CD4-positive, CD25-positive, alpha-beta regulatory T cell (primary cell): ENCODE data around the gene CAPRIN2. TPM values are rescaled to one million over a fixed set of nuclear protein-coding genes. Genes with fewer than 3 reads are reported as not detected.

Source experiments
- ATAC-seq, 2 donors: fragments of 150-1000 bp; cut with Tn5 transposase; one replicate each; pipeline ENCODE4 v1.10.0; 2021; ENCODE audit warnings: low read depth in 2 of 2, moderate number of reproducible peaks in 2 of 2, moderate library complexity in 1 of 2
- DNase-seq, 3 donors: peaks; one replicate each; pipeline versions ENCODE4 v3.0.0 to v3.0.0-alpha.2; 2012 to 2022; ENCODE audit warnings: mixed read lengths in 1 of 3
- H3K27ac ChIP-seq: one replicate; pipeline ENCODE4 v1.7.0; 2013; ENCODE audit warnings: mild to moderate bottlenecking, low read length; ENCODE audit not compliant: insufficient read depth, poor library complexity, severe bottlenecking
- H3K27me3 ChIP-seq: one replicate; pipeline ENCODE4 v1.7.0; 2013; ENCODE audit warnings: low read length; ENCODE audit not compliant: control insufficient read depth, insufficient read depth
- H3K36me3 ChIP-seq: one replicate; pipeline ENCODE4 v1.7.0; 2013; ENCODE audit warnings: mild to moderate bottlenecking, low read length, moderate library complexity; ENCODE audit not compliant: control insufficient read depth, insufficient read depth
- H3K4me1 ChIP-seq: 2 replicates; pipeline ENCODE4 v1.7.0; 2013; ENCODE audit warnings: mild to moderate bottlenecking, low read length; ENCODE audit not compliant: insufficient read depth, control insufficient read depth, poor library complexity, severe bottlenecking
- H3K4me3 ChIP-seq: one replicate; pipeline ENCODE4 v1.7.0; 2013; ENCODE audit warnings: low read depth, mild to moderate bottlenecking, low read length, moderate library complexity
- H3K9me3 ChIP-seq, 2 experiments: 1 replicate in 1 of 2; 2 replicates in 1 of 2; pipeline ENCODE4 v1.7.0; 2013; ENCODE audit warnings: low read length in 2 of 2, mild to moderate bottlenecking in 1 of 2, moderate library complexity in 1 of 2; ENCODE audit not compliant: control insufficient read depth in 2 of 2
- H3K27ac Mint-ChIP-seq, 3 donors: one replicate each; pipeline ENCODE4 v1.8.0; 2020 to 2022; ENCODE audit warnings: mild to moderate bottlenecking in 3 of 3, mixed read lengths in 3 of 3, moderate library complexity in 2 of 3
- H3K27me3 Mint-ChIP-seq: one replicate; pipeline ENCODE4 v1.8.0; 2022; ENCODE audit warnings: mild to moderate bottlenecking, mixed read lengths
- H3K36me3 Mint-ChIP-seq: one replicate; pipeline ENCODE4 v1.8.0; 2020; ENCODE audit warnings: mixed read lengths
- H3K4me1 Mint-ChIP-seq, 4 donors: one replicate each; pipeline ENCODE4 v1.8.0; 2020 to 2022; ENCODE audit warnings: mixed read lengths in 4 of 4, mild to moderate bottlenecking in 1 of 4
- H3K4me3 Mint-ChIP-seq, 4 donors: one replicate each; pipeline ENCODE4 v1.8.0; 2020 to 2022; ENCODE audit warnings: mild to moderate bottlenecking in 4 of 4, mixed read lengths in 4 of 4, moderate library complexity in 3 of 4
- H3K9me3 Mint-ChIP-seq, 7 donors: one replicate each; pipeline ENCODE4 v1.8.0; 2020 to 2022; ENCODE audit warnings: mixed read lengths in 7 of 7, mild to moderate bottlenecking in 3 of 7, moderate library complexity in 2 of 7
- polyA plus RNA-seq, 4 donors: library from polyadenylated mRNA; unstranded; fragments of 300-500 nt; fragmentation: Illumina TruSeq; gene quantifications; one replicate each; pipeline ENCODE4 v1.2.3, GENCODE V29; 2021
- total RNA-seq: library from RNA; stranded (reverse); gene quantifications from one replicate; pipeline ENCODE4 v1.2.3, GENCODE V29; 2022

Gene CAPRIN2
- total and polyA plus RNA-seq, 5 donors from 2014 or later, result 5.6 to 29.9 (median 9.7) TPM

GRCh38 chr12:30761730-30762129 is 7.0 kb upstream of the CAPRIN2 start:
- no peak for DNase-seq
- Histone ChIP-seq H3K27ac (no peak overlapping the region), H3K4me1 (no peaks in the 10 kb centered on the region), H3K27me3 (no peaks in the 10 kb centered on the region), H3K36me3 (no peaks in the 10 kb centered on the region), H3K4me3 (no peak overlapping the region), H3K9me3 (no peaks in the 10 kb centered on the region)
- Mint-ChIP-seq H3K9me3 (peaks cover 0 to 2% (median 0%) of the 10 kb centered on the region in 7 donors), H3K27me3 (peaks cover 17% of the 10 kb centered on the region), H3K4me1 (peaks cover 0 to 11% (median 0%) of the 10 kb centered on the region in 4 donors), H3K4me3 (no peak overlapping the region), H3K27ac (peak overlapping the region in 1 of 3 donors; percentile 38), H3K36me3 (no peaks in the 10 kb centered on the region)
- no peak for ATAC-seq

GRCh38 chr12:30757316-30757715 is 2.6 kb upstream of the CAPRIN2 start:
- H3K36me3 Mint-ChIP-seq, result no peaks in the 10 kb centered on the region
- Histone ChIP-seq H3K9me3 (no peaks in the 10 kb centered on the region), H3K4me3 (no peak overlapping the region), H3K4me1 (peaks cover 20% of the 10 kb centered on the region), H3K27me3 (no peaks in the 10 kb centered on the region), H3K36me3 (no peaks in the 10 kb centered on the region), H3K27ac (no peak overlapping the region)
- H3K4me3 Mint-ChIP-seq, result peak overlapping the region in 2 of 4 donors; percentile 4 to 93
- peaks cover 11 to 43% (median 23%) of the 10 kb centered on the region in 4 donors for H3K4me1 Mint-ChIP-seq
- H3K27ac Mint-ChIP-seq, result peak overlapping the region in 1 of 3 donors; percentile 10
- peaks cover 0 to 2% (median 0%) of the 10 kb centered on the region in 7 donors for H3K9me3 Mint-ChIP-seq
- no peak for ATAC-seq
- no peaks in the 10 kb centered on the region for H3K27me3 Mint-ChIP-seq
- DNase-seq, result no peak

GRCh38 chr12:30756074-30756473 is 1.3 kb upstream of the CAPRIN2 start:
- no peaks in the 10 kb centered on the region for H3K27me3 ChIP-seq
- H3K27me3 Mint-ChIP-seq, result no peaks in the 10 kb centered on the region
- peaks cover 11 to 48% (median 27%) of the 10 kb centered on the region in 4 donors for H3K4me1 Mint-ChIP-seq
- no peak overlapping the region for H3K27ac ChIP-seq
- ATAC-seq (no peak), DNase-seq (no peak)
- H3K9me3 ChIP-seq, result no peaks in the 10 kb centered on the region
- H3K9me3 Mint-ChIP-seq, result peaks cover 0 to 2% (median 0%) of the 10 kb centered on the region in 7 donors
- H3K4me3 ChIP-seq, result no peak overlapping the region
- H3K36me3 ChIP-seq, result no peaks in the 10 kb centered on the region
- peak overlapping the region in 3 of 4 donors; percentile 93 to 98 (median 95) for H3K4me3 Mint-ChIP-seq
- peaks cover 3% of the 10 kb centered on the region for H3K36me3 Mint-ChIP-seq
- peak overlapping the region in 1 of 3 donors; percentile 91 for H3K27ac Mint-ChIP-seq
- H3K4me1 ChIP-seq, result peaks cover 20% of the 10 kb centered on the region

GRCh38 chr12:30755395-30755762 is 628 bp upstream of the CAPRIN2 start:
- no peaks in the 10 kb centered on the region for H3K9me3 Mint-ChIP-seq

DNA sequence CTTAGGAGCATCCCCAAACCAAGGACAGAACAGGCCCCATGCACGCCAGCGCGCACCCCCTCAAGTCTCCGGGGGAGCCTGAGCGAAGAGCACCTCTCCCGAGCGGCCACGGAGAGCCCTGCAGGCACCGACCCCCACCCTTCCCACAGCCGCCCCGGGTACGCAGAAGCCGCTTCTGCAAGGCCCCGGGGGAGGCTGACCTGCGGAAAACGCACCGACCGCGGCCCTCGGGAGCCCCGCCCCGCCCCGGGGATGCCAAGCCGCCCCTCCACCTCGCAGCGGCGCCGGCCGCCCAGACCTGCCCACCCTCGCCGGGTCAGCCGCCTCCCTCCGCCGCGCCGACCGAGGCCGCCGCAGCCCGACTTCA is 385 bp downstream of the CAPRIN2 start:
- H3K27me3 Mint-ChIP-seq, result no peaks in the 10 kb centered on the region
- Histone ChIP-seq H3K4me3 (peak overlapping the region; percentile 83), H3K36me3 (peaks cover 4% of the 10 kb centered on the region), H3K27me3 (no peaks in the 10 kb centered on the region), H3K27ac (peak overlapping the region; percentile 76), H3K4me1 (peaks cover 20% of the 10 kb centered on the region), H3K9me3 (no peaks in the 10 kb centered on the region)
- peak overlapping the region; percentile 79 to 96 (median 94) for H3K27ac Mint-ChIP-seq
- H3K36me3 Mint-ChIP-seq, result peaks cover 5% of the 10 kb centered on the region
- DNase-seq (peak in 1 of 3 donors; percentile 61), ATAC-seq (peak; percentile 14 to 20)
- H3K9me3 Mint-ChIP-seq, result no peaks in the 10 kb centered on the region
- H3K4me1 Mint-ChIP-seq, result peaks cover 23 to 63% (median 43%) of the 10 kb centered on the region in 4 donors
- peak overlapping the region; percentile 93 to 98 (median 96) for H3K4me3 Mint-ChIP-seq

More at GRCh38 chr12:30755395-30755762, 628 bp upstream of the CAPRIN2 start:
- Histone ChIP-seq H3K27ac (peak overlapping the region; percentile 76), H3K36me3 (no peaks in the 10 kb centered on the region), H3K9me3 (no peaks in the 10 kb centered on the region), H3K27me3 (no peaks in the 10 kb centered on the region), H3K4me3 (peak overlapping the region; percentile 68), H3K4me1 (peaks cover 20% of the 10 kb centered on the region)
- Mint-ChIP-seq H3K27me3 (no peaks in the 10 kb centered on the region), H3K4me3 (peak overlapping the region; percentile 93 to 98 (median 96)), H3K36me3 (peaks cover 4% of the 10 kb centered on the region), H3K4me1 (peaks cover 17 to 53% (median 34%) of the 10 kb centered on the region in 4 donors), H3K27ac (peak overlapping the region; percentile 84 to 91 (median 87))
- ATAC-seq (no peak), DNase-seq (no peak)

- ATAC-seq, result no peak
- peaks cover 10% of the 10 kb centered on the region for H3K36me3 Mint-ChIP-seq
- H3K4me1 Mint-ChIP-seq, result peaks cover 23 to 66% (median 46%) of the 10 kb centered on the region in 4 donors
Measured at GRCh38 chr12:30753751-30754382, 884 bp downstream of the CAPRIN2 start.

DNA sequence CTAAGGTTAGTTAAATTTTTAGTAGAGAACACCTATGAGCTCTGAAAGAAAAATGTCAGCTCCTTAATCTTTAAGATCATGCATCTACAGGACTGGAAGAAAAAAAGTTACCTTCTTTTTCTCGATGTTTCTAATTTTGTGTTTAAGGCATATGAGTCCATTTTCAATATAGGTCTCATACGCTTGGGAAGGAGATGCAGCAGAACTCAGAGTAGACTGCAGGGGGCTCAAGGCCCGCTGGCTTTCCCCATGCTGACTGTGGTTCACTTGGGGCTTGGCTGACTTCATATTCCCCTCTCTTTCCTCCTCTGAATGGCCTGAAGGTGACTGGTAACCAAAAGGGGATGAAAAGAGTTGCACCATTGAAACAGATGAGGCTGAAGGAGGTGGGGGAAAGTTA is 1.5 kb downstream of the CAPRIN2 start:
- Histone ChIP-seq H3K27ac (no peak overlapping the region), H3K4me3 (no peak overlapping the region), H3K36me3 (peaks cover 4% of the 10 kb centered on the region), H3K4me1 (peaks cover 20% of the 10 kb centered on the region), H3K27me3 (no peaks in the 10 kb centered on the region), H3K9me3 (no peaks in the 10 kb centered on the region)
- no peaks in the 10 kb centered on the region for H3K27me3 Mint-ChIP-seq
- no peaks in the 10 kb centered on the region for H3K9me3 Mint-ChIP-seq
- H3K27ac Mint-ChIP-seq, result peak overlapping the region in 1 of 3 donors; percentile 79
- peaks cover 14% of the 10 kb centered on the region for H3K36me3 Mint-ChIP-seq
- peaks cover 23 to 65% (median 47%) of the 10 kb centered on the region in 4 donors for H3K4me1 Mint-ChIP-seq
- H3K4me3 Mint-ChIP-seq, result peak overlapping the region; percentile 93 to 98 (median 96)
- no peak for ATAC-seq
- DNase-seq, result peak in 2 of 3 donors; percentile 4 to 14

More at GRCh38 chr12:30753751-30754382, 884 bp downstream of the CAPRIN2 start:
- H3K4me3 Mint-ChIP-seq, result peak overlapping the region; percentile 93 to 98 (median 96)
- peak overlapping the region; percentile 79 to 96 (median 94) for H3K27ac Mint-ChIP-seq
- H3K9me3 Mint-ChIP-seq, result no peaks in the 10 kb centered on the region
- H3K27me3 Mint-ChIP-seq, result no peaks in the 10 kb centered on the region
- peak overlapping the region; percentile 83 for H3K4me3 ChIP-seq
- H3K27me3 ChIP-seq, result no peaks in the 10 kb centered on the region
- H3K4me1 ChIP-seq, result peaks cover 20% of the 10 kb centered on the region
- no peak for DNase-seq
- H3K9me3 ChIP-seq, result no peaks in the 10 kb centered on the region
- H3K27ac ChIP-seq, result peak overlapping the region; percentile 76
- peaks cover 4% of the 10 kb centered on the region for H3K36me3 ChIP-seq

DNA sequence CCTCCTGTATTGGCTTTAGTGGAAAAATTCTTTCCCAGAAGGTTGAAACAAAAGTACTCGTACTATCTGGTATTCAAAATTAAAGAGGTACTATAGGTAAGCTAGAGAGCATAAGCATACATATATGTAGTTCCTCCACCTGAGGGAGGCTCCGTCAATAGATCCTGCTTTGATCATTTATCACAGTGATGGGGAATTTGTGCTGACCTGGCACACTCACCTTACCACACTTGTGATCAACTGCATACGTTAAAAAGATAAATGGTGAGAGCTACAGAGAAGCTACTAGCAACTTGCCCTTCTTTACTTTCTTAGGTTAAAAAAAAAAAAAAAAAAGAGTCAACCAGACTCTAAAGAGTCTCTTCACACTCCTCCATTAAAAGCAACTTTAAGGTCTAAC is 2.5 kb downstream of the CAPRIN2 start:
- Histone ChIP-seq H3K27ac (no peak overlapping the region), H3K9me3 (no peaks in the 10 kb centered on the region), H3K27me3 (no peaks in the 10 kb centered on the region), H3K36me3 (peaks cover 4% of the 10 kb centered on the region), H3K4me3 (no peak overlapping the region), H3K4me1 (peaks cover 20% of the 10 kb centered on the region)
- H3K4me1 Mint-ChIP-seq, result peaks cover 23 to 65% (median 50%) of the 10 kb centered on the region in 4 donors
- H3K4me3 Mint-ChIP-seq, result peak overlapping the region in 1 of 4 donors; percentile 44
- no peak overlapping the region for H3K27ac Mint-ChIP-seq
- ATAC-seq, result no peak
- no peaks in the 10 kb centered on the region for H3K9me3 Mint-ChIP-seq
- no peak for DNase-seq
- H3K27me3 Mint-ChIP-seq, result no peaks in the 10 kb centered on the region
- H3K36me3 Mint-ChIP-seq, result peaks cover 17% of the 10 kb centered on the region
